Peyer's patch (tissue), 4 donors: ENCODE data around the gene SSX2IP. TPM values are rescaled to one million over a fixed set of nuclear protein-coding genes. Genes with fewer than 3 reads are reported as not detected.

Source experiments
- DNase-seq, 3 donors: peaks; one replicate each; pipeline ENCODE4 v3.0.0-alpha.2; 2017 to 2019
- H3K27ac ChIP-seq, 4 donors: fragments of 200-600 bp; sonication (generic); one replicate each; pipeline ENCODE4 v1.5.1; 2016 to 2019
- H3K27me3 ChIP-seq, 2 donors: fragments of 200-600 bp; sonication (generic); one replicate each; pipeline ENCODE4 v1.5.1; 2019
- H3K36me3 ChIP-seq, 3 donors: fragments of 200-600 bp; sonication (generic); one replicate each; pipeline ENCODE4 v1.5.1; 2016 to 2019
- H3K4me1 ChIP-seq, 4 donors: fragments of 200-600 bp; sonication (generic); one replicate each; pipeline ENCODE4 v1.5.1; 2016 to 2019
- H3K4me3 ChIP-seq, 4 donors: fragments of 200-600 bp; sonication (generic); 1 replicate in 3 of 4; 2 replicates in 1 of 4; pipeline ENCODE4 v1.5.1; 2016 to 2019; ENCODE audit warnings: mild to moderate bottlenecking in 1 of 4
- H3K9me3 ChIP-seq, 4 donors: fragments of 200-600 bp; sonication (generic); one replicate each; pipeline ENCODE4 v1.5.1; 2016 to 2019; ENCODE audit warnings: mild to moderate bottlenecking in 1 of 4
- POLR2A ChIP-seq, 2 donors: fragments of 450-650 bp; IDR thresholded peaks; one replicate each; pipeline ENCODE4 v1.5.1; 2017; ENCODE audit warnings: antibody characterized with exemption in 2 of 2, mild to moderate bottlenecking in 2 of 2, moderate library complexity in 2 of 2
- total RNA-seq, 4 donors: library from RNA; depleted of rRNA; stranded (reverse); fragments of >200 nt; gene quantifications; one replicate each; pipeline ENCODE4 v1.1.0, GENCODE V29; 2016
- TF ChIP-seq, protein P1 (sequence below), 6 experiments: fragments of 450-650 bp in 4 of 6; fragments of 200-600 bp in 2 of 6; sonication (generic) in 1 of 6; IDR thresholded peaks; one replicate each; pipeline ENCODE4 v1.5.1; 2017 to 2019; ENCODE audit warnings: antibody characterized with exemption in 6 of 6, mild to moderate bottlenecking in 3 of 6, moderate library complexity in 1 of 6

Gene SSX2IP
- total RNA-seq, 4 donors from 2014 or later: 10.7 to 20.6 (median 11.7) TPM

DNA sequence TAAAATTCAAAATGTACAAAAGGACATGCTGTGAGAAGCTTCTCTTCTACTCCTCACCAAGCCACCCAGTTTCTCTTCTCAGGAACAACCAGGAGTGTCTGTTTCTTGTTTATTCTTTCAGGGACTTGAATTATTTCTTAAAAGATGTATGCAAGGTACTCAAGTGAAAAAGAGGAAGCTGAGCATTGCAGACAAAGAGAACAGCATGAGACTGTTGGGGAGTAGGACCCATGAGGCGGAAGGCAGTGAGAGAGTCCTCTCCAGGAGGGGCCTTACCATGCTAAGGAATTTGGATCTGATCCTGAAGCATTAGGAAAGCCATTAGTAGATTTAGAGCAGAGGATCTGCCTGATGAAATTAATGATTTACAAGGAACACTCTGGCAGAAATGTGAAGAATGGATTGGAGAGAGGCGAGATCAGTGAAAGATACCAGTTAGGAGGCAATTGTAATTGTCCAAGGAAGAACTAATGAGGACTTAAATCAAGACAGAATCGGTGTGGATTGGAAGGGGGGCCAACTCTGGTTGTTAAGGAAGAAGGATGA lies 14.7 kb upstream of the SSX2IP start:
- H3K36me3 ChIP-seq: no peaks in the 10 kb centered on the region
- H3K27ac ChIP-seq: no peak overlapping the region
- TF ChIP-seq, protein P1, sequence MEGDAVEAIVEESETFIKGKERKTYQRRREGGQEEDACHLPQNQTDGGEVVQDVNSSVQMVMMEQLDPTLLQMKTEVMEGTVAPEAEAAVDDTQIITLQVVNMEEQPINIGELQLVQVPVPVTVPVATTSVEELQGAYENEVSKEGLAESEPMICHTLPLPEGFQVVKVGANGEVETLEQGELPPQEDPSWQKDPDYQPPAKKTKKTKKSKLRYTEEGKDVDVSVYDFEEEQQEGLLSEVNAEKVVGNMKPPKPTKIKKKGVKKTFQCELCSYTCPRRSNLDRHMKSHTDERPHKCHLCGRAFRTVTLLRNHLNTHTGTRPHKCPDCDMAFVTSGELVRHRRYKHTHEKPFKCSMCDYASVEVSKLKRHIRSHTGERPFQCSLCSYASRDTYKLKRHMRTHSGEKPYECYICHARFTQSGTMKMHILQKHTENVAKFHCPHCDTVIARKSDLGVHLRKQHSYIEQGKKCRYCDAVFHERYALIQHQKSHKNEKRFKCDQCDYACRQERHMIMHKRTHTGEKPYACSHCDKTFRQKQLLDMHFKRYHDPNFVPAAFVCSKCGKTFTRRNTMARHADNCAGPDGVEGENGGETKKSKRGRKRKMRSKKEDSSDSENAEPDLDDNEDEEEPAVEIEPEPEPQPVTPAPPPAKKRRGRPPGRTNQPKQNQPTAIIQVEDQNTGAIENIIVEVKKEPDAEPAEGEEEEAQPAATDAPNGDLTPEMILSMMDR (IDR thresholded peaks at IDR 0.05): no peak
- TF ChIP-seq POLR2A (IDR thresholded peaks at IDR 0.05): no peak
- H3K4me3 ChIP-seq: no peak overlapping the region
- H3K9me3 ChIP-seq: no peaks in the 10 kb centered on the region
- no peaks in the 10 kb centered on the region for H3K27me3 ChIP-seq
- no peaks in the 10 kb centered on the region for H3K4me1 ChIP-seq
- DNase-seq: no peak

DNA sequence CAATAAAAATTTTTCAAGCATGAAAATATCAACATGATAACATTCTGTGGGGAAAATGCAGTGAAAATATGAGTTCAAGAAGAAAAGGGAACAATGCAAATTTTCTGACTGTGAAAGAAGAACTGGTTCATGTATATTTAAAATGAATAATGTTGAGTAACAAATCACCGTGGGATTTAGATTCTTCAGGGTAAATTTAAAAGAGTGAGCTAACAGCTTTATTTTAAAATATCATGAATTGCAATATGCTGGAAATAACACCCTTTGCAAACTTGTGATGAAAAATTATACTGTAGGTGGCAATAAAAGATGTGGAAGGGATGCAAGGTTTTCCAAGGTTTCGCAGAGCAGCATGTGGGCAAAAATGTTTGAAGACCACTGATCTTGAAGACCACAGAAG lies 13.2 kb upstream of the SSX2IP start:
- no peaks in the 10 kb centered on the region for H3K27me3 ChIP-seq
- H3K36me3 ChIP-seq: no peaks in the 10 kb centered on the region
- no peak overlapping the region for H3K27ac ChIP-seq
- no peak overlapping the region for H3K4me3 ChIP-seq
- no peaks in the 10 kb centered on the region for H3K9me3 ChIP-seq
- peaks cover 0 to 10% (median 0%) of the 10 kb centered on the region in 4 donors for H3K4me1 ChIP-seq
- DNase-seq: no peak
- TF ChIP-seq, protein P1 (IDR thresholded peaks at IDR 0.05): no peak
- TF ChIP-seq POLR2A (IDR thresholded peaks at IDR 0.05): no peak

DNA sequence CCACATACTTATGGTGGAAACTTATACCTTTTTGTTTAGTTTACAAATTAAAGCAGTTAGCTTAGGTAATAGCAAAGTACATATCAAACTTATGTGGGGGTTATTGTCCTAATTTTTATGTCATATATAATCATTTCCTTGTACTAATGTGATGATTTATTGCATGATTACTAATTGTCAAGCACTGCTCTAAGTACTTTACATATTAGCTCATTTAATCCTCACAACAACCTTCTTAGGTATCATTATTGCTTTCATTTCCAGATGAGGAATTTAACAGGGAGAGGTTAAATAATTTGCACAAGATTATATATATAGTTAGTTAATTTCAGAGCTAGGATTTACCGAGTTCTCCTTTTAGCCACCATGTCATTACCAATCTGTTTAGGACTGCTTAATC lies 11.9 kb upstream of the SSX2IP start:
- H3K27ac ChIP-seq: no peak overlapping the region
- H3K4me1 ChIP-seq: peaks cover 0 to 20% (median 2%) of the 10 kb centered on the region in 4 donors
- no peak overlapping the region for H3K4me3 ChIP-seq
- H3K27me3 ChIP-seq: no peaks in the 10 kb centered on the region
- H3K36me3 ChIP-seq: no peaks in the 10 kb centered on the region
- no peak for DNase-seq
- no peaks in the 10 kb centered on the region for H3K9me3 ChIP-seq
- TF ChIP-seq, protein P1 (IDR thresholded peaks at IDR 0.05): no peak
- no peak for TF ChIP-seq POLR2A (IDR thresholded peaks at IDR 0.05)

DNA sequence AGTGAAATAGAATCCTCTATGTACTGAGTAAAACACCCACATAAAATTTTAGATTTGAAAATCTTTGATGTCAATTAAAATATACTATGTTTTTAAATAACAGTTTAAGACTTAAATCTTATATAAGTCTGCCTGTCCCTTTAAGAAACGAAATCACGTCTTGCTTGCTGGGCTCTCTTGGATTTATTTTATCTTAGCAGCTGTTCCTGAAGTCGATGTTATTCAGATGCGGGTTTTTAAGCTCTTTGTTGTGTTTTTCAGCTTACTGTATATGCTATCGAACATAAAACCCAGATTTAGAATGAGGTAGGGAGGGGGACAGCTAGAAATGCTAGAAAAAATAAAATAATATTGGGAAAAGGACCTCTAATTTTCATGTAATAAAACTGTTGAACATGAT lies 11.1 kb upstream of the SSX2IP start:
- Histone ChIP-seq H3K9me3 (no peaks in the 10 kb centered on the region), H3K4me1 (peaks cover 0 to 23% (median 2%) of the 10 kb centered on the region in 4 donors), H3K27me3 (no peaks in the 10 kb centered on the region), H3K4me3 (no peak overlapping the region), H3K27ac (no peak overlapping the region), H3K36me3 (no peaks in the 10 kb centered on the region)
- TF ChIP-seq POLR2A (IDR thresholded peaks at IDR 0.05): no peak
- TF ChIP-seq, protein P1 (IDR thresholded peaks at IDR 0.05): no peak
- DNase-seq: no peak

DNA sequence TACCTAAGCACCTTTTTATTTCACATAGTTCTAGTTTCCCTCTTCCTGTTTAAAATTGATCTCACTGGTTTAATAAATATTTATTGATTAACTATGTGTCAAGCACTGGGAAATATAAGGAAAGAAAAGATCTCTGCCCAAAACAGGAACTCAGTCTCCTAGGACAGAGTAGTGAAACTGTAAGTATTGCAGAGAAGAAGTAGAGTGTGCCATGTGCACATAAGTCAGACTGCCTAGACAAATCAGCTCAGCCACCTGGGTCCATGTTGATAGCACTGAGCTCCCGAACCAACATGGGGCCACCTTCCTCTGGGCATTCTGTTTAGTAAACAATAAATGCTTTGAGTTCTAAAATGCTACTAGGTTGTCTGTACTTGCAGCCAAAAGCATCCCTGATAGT lies 9.8 kb upstream of the SSX2IP start:
- Histone ChIP-seq H3K9me3 (no peaks in the 10 kb centered on the region), H3K4me3 (no peak overlapping the region), H3K36me3 (no peaks in the 10 kb centered on the region), H3K27me3 (no peaks in the 10 kb centered on the region), H3K27ac (no peak overlapping the region), H3K4me1 (peaks cover 0 to 23% (median 2%) of the 10 kb centered on the region in 4 donors)
- TF ChIP-seq, protein P1 (IDR thresholded peaks at IDR 0.05): no peak
- TF ChIP-seq POLR2A (IDR thresholded peaks at IDR 0.05): no peak
- DNase-seq: peak in 1 of 3 donors; percentile 41
